GM12864 (cell line): ENCODE measurements around the gene LRRC4.

Experiments
- DNase-seq: peaks from one replicate; pipeline ENCODE4 v3.0.0-alpha.2; 2011; ENCODE audit warnings: low read depth
- H3K4me3 ChIP-seq: 2 replicates; pipeline ENCODE4 v1.5.1; 2011; ENCODE audit warnings: mild to moderate bottlenecking, low read depth, low read length, control low read depth
- CTCF ChIP-seq: IDR thresholded peaks from 2 replicates; pipeline ENCODE4 v1.5.1; 2011; ENCODE audit warnings: low read depth, mild to moderate bottlenecking, moderate library complexity, low read length, control low read depth, inconsistent platforms; ENCODE audit errors: missing control alignments

The LRRC4 gene

DNA sequence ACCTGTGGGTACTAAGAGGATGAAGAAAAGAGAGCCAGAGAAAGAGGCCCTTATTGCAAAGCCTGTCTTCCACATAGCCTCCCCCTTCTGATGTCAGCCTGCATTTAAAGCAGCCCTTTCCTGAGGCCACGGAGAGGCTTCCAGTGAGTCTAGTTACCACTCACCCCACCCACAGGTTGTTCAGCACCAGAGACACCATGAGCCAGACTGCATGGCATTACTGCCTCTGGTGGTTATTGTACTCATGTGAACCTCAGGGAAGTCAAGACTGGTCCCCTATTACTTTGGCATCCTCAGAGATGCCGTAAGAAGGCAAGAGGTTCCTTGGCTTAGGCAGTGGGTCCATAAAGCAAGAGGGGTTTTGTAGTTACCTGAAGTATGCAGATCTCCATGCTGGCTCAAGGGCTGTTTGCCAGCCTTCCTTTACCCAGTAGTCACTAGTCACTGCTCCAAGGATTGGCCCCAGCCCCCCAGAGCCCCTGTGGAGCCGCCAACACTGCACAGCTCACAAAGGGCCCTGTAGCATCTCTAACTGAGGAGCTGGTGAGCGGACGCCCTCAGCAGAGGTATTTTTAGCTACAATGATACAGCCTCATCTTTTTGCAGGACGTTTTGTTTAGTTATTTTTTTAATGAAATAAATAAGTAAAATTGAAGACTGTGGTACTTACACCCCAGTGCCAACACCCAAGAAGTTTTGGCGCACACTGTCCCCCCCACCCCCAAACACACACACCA, 20.7 kb downstream of the LRRC4 start:
- DNase-seq = no peak
- TF ChIP-seq CTCF = peak; percentile 17
- no peak overlapping the region for H3K4me3 ChIP-seq

DNA sequence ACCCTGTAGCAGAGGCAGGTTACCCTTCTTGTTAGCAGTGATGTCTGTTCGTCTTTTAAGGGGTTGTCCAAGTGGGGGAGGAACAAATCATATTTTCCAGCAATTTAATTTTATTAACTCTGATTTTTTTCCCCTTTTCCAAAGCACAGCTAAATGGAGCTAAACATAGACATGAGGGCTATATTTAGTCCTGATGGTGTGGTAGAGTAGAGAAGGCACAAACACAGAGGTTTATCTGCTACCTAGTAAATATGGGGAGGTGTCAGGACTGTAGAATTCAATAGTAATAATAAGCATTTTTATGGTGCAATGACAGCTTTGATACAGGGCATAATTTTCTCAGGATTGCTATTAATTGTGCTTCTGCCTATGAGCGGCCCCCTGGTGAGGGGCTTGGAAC, 22.5 kb downstream of the LRRC4 start:
- no peak for TF ChIP-seq CTCF
- no peak overlapping the region for H3K4me3 ChIP-seq
- no peak for DNase-seq

DNA sequence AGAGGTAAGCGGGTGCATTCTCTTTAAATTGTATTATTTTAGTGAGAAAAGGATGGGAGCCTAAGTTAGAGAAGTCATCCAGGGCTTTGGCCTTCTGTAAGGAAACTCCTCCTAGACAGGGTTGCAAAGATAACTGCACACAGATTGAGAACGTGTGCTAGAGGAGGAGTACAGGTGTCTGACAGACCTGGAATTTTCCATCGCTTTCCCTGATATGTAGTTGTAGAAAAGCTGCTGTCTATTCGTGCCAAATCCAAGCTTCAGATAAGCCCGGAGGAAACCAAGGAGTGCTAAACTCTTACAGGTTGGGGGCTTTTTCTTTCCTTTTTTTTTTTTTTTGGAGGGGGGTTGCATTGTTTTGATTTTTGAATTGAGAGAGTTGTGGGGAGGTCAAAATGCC, 23.1 kb downstream of the LRRC4 start:
- no peak overlapping the region for H3K4me3 ChIP-seq
- no peak for DNase-seq
- TF ChIP-seq CTCF = no peak

DNA sequence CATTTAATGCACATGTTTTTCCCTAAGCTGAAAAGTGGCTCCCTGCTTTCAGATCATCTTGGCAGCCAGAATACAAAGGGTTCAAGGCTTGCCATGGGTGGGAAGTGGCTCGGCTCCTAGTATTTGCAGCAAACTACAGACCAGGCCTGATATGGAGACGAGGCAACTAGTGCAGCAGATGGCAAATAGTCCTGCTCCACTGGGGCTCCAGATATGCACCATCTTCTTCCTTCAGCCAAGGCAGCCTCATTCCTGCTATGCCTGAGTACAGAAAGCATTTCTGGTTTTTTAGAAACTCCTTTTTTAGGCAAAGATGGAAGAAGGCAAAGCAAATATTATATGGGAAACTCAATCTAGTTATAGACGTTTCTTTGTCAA, 23.9 kb downstream of the LRRC4 start:
- H3K4me3 ChIP-seq = no peak overlapping the region
- DNase-seq = no peak
- TF ChIP-seq CTCF = no peak

DNA sequence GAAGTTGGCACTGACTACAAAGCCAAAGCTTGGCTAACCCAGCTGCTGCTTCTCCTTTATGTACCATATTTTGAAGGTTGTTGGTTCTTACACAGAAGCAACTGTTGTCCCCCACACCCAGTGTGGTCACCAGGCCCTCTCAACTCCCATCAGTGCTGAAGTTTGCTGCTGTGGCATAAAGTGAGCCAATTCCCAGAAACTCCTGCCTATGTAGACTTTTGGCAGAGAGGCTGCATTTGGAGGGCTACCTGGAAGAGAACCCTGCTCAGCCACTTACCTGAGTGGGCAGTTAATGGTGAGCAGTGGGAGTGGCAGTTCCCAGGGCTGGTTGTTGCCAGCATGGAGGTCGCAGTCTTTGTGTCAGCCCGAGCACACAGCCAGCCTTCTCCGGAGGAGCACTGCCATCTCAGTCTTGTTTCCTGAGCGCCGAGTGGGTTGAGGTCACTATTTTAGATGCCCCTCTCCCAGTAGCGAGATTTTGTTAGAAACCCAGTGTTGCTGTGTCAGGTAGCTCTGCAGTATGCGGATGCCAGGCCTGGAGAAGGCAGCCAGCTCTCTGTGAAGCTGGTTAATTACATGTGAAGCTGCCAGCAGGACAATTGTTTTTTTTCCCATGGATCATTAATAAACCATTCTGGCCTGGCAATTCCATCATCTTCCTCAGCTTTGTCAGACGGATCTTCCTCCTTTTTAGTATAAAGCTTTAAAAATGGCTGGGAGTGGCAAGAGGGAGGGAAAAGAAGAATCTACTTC, 24.5 kb downstream of the LRRC4 start:
- no peak for TF ChIP-seq CTCF
- no peak overlapping the region for H3K4me3 ChIP-seq
- no peak for DNase-seq

- DNase-seq = no peak
- no peak overlapping the region for H3K4me3 ChIP-seq
- no peak for TF ChIP-seq CTCF
Measured at GRCh38 chr7:128005759-128006159, 25.5 kb downstream of the LRRC4 start.
